ENCODE results near the gene MPL.

Gene MPL

GRCh38 chr1:43367904-43368645 lies 30.5 kb downstream of the MPL start, which contains the start of gene ELOVL1 (continued):
- peak; percentile 91 for TF ChIP-seq ZNF10 (tag by site-specific recombination; IDR thresholded peaks at IDR 0.05)
- 0 out of 2 replicates have a peak, but pooled peaks have one; percentile 31 for TF ChIP-seq ZNF843 (tag by site-specific recombination; IDR thresholded peaks at IDR 0.05)
- TF ChIP-seq TCF7L2 (IDR thresholded peaks at IDR 0.05; ENCODE audit: borderline replicate concordance, low read depth, low read length), result no peak
- TF ChIP-seq, protein P1, sequence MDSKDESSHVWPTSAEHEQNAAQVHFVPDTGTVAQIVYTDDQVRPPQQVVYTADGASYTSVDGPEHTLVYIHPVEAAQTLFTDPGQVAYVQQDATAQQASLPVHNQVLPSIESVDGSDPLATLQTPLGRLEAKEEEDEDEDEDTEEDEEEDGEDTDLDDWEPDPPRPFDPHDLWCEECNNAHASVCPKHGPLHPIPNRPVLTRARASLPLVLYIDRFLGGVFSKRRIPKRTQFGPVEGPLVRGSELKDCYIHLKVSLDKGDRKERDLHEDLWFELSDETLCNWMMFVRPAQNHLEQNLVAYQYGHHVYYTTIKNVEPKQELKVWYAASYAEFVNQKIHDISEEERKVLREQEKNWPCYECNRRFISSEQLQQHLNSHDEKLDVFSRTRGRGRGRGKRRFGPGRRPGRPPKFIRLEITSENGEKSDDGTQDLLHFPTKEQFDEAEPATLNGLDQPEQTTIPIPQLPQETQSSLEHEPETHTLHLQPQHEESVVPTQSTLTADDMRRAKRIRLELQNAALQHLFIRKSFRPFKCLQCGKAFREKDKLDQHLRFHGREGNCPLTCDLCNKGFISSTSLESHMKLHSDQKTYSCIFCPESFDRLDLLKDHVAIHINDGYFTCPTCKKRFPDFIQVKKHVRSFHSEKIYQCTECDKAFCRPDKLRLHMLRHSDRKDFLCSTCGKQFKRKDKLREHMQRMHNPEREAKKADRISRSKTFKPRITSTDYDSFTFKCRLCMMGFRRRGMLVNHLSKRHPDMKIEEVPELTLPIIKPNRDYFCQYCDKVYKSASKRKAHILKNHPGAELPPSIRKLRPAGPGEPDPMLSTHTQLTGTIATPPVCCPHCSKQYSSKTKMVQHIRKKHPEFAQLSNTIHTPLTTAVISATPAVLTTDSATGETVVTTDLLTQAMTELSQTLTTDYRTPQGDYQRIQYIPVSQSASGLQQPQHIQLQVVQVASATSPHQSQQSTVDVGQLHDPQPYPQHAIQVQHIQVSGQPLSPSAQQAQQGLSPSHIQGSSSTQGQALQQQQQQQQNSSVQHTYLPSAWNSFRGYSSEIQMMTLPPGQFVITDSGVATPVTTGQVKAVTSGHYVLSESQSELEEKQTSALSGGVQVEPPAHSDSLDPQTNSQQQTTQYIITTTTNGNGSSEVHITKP (tag by site-specific recombination; IDR thresholded peaks at IDR 0.05), result peak; percentile 99
- TF ChIP-seq, protein P2, sequence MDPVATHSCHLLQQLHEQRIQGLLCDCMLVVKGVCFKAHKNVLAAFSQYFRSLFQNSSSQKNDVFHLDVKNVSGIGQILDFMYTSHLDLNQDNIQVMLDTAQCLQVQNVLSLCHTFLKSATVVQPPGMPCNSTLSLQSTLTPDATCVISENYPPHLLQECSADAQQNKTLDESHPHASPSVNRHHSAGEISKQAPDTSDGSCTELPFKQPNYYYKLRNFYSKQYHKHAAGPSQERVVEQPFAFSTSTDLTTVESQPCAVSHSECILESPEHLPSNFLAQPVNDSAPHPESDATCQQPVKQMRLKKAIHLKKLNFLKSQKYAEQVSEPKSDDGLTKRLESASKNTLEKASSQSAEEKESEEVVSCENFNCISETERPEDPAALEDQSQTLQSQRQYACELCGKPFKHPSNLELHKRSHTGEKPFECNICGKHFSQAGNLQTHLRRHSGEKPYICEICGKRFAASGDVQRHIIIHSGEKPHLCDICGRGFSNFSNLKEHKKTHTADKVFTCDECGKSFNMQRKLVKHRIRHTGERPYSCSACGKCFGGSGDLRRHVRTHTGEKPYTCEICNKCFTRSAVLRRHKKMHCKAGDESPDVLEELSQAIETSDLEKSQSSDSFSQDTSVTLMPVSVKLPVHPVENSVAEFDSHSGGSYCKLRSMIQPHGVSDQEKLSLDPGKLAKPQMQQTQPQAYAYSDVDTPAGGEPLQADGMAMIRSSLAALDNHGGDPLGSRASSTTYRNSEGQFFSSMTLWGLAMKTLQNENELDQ (tag by site-specific recombination; IDR thresholded peaks at IDR 0.05; ENCODE audit: low read depth), result no peak
- no peak for TF ChIP-seq ZNF654 (tag by site-specific recombination; IDR thresholded peaks at IDR 0.05; ENCODE audit: low read depth)
- TF ChIP-seq, protein P3, sequence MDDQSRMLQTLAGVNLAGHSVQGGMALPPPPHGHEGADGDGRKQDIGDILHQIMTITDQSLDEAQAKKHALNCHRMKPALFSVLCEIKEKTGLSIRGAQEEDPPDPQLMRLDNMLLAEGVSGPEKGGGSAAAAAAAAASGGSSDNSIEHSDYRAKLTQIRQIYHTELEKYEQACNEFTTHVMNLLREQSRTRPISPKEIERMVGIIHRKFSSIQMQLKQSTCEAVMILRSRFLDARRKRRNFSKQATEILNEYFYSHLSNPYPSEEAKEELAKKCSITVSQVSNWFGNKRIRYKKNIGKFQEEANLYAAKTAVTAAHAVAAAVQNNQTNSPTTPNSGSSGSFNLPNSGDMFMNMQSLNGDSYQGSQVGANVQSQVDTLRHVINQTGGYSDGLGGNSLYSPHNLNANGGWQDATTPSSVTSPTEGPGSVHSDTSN (CRISPR knock-in tag; IDR thresholded peaks at IDR 0.05), result peak; percentile 54; the same call in 1 of the 2 replicates
- TF ChIP-seq ZNF529 (tag by site-specific recombination; IDR thresholded peaks at IDR 0.05; ENCODE audit: insufficient replicate concordance), result no peak
- peak; percentile 99 for TF ChIP-seq ZBTB17 (tag by site-specific recombination; IDR thresholded peaks at IDR 0.05)
- TF ChIP-seq PRDM4 (tag by site-specific recombination; IDR thresholded peaks at IDR 0.05), result no peak
- TF ChIP-seq KLF8 (tag by site-specific recombination; IDR thresholded peaks at IDR 0.05), result peak; percentile 88
- no peak for TF ChIP-seq ZNF768 (tag by site-specific recombination; IDR thresholded peaks at IDR 0.05)
- TF ChIP-seq ZNF645 (tag by site-specific recombination; IDR thresholded peaks at IDR 0.05), result no peak
- no peak for TF ChIP-seq ZNF148 (tag by site-specific recombination; IDR thresholded peaks at IDR 0.05; ENCODE audit: borderline replicate concordance)
- TF ChIP-seq KLF9 (tag by site-specific recombination; IDR thresholded peaks at IDR 0.05; ENCODE audit: low read depth), result no peak; the same call in none of the 2 replicates
- peak; percentile 91 for TF ChIP-seq ZBTB8A (tag by site-specific recombination; IDR thresholded peaks at IDR 0.05)
- TF ChIP-seq, protein P4, sequence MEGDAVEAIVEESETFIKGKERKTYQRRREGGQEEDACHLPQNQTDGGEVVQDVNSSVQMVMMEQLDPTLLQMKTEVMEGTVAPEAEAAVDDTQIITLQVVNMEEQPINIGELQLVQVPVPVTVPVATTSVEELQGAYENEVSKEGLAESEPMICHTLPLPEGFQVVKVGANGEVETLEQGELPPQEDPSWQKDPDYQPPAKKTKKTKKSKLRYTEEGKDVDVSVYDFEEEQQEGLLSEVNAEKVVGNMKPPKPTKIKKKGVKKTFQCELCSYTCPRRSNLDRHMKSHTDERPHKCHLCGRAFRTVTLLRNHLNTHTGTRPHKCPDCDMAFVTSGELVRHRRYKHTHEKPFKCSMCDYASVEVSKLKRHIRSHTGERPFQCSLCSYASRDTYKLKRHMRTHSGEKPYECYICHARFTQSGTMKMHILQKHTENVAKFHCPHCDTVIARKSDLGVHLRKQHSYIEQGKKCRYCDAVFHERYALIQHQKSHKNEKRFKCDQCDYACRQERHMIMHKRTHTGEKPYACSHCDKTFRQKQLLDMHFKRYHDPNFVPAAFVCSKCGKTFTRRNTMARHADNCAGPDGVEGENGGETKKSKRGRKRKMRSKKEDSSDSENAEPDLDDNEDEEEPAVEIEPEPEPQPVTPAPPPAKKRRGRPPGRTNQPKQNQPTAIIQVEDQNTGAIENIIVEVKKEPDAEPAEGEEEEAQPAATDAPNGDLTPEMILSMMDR (tag by site-specific recombination; IDR thresholded peaks at IDR 0.05), result peak; percentile 94
- TF ChIP-seq ZIC2 (tag by site-specific recombination; IDR thresholded peaks at IDR 0.05), result peak; percentile 98
- TF ChIP-seq, protein P5, sequence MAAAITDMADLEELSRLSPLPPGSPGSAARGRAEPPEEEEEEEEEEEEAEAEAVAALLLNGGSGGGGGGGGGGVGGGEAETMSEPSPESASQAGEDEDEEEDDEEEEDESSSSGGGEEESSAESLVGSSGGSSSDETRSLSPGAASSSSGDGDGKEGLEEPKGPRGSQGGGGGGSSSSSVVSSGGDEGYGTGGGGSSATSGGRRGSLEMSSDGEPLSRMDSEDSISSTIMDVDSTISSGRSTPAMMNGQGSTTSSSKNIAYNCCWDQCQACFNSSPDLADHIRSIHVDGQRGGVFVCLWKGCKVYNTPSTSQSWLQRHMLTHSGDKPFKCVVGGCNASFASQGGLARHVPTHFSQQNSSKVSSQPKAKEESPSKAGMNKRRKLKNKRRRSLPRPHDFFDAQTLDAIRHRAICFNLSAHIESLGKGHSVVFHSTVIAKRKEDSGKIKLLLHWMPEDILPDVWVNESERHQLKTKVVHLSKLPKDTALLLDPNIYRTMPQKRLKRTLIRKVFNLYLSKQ (tag by site-specific recombination; IDR thresholded peaks at IDR 0.05; ENCODE audit: borderline replicate concordance), result no peak

All from HEK293 (cell line).